CD4-positive, CD25-positive, alpha-beta regulatory T cell (primary cell): ENCODE data around the gene PRDM16. TPM values are rescaled to one million over a fixed set of nuclear protein-coding genes. Genes with fewer than 3 reads are reported as not detected.

Source experiments
- ATAC-seq, 2 donors: fragments of 150-1000 bp; cut with Tn5 transposase; one replicate each; pipeline ENCODE4 v1.10.0; 2021; ENCODE audit warnings: low read depth in 2 of 2, moderate number of reproducible peaks in 2 of 2, moderate library complexity in 1 of 2
- DNase-seq, 3 donors: peaks; one replicate each; pipeline versions ENCODE4 v3.0.0 to v3.0.0-alpha.2; 2012 to 2022; ENCODE audit warnings: mixed read lengths in 1 of 3
- H3K27ac ChIP-seq: one replicate; pipeline ENCODE4 v1.7.0; 2013; ENCODE audit warnings: mild to moderate bottlenecking, low read length; ENCODE audit not compliant: insufficient read depth, poor library complexity, severe bottlenecking
- H3K27me3 ChIP-seq: one replicate; pipeline ENCODE4 v1.7.0; 2013; ENCODE audit warnings: low read length; ENCODE audit not compliant: control insufficient read depth, insufficient read depth
- H3K36me3 ChIP-seq: one replicate; pipeline ENCODE4 v1.7.0; 2013; ENCODE audit warnings: mild to moderate bottlenecking, low read length, moderate library complexity; ENCODE audit not compliant: control insufficient read depth, insufficient read depth
- H3K4me1 ChIP-seq: 2 replicates; pipeline ENCODE4 v1.7.0; 2013; ENCODE audit warnings: mild to moderate bottlenecking, low read length; ENCODE audit not compliant: insufficient read depth, control insufficient read depth, poor library complexity, severe bottlenecking
- H3K4me3 ChIP-seq: one replicate; pipeline ENCODE4 v1.7.0; 2013; ENCODE audit warnings: low read depth, mild to moderate bottlenecking, low read length, moderate library complexity
- H3K9me3 ChIP-seq, 2 experiments: 1 replicate in 1 of 2; 2 replicates in 1 of 2; pipeline ENCODE4 v1.7.0; 2013; ENCODE audit warnings: low read length in 2 of 2, mild to moderate bottlenecking in 1 of 2, moderate library complexity in 1 of 2; ENCODE audit not compliant: control insufficient read depth in 2 of 2
- H3K27ac Mint-ChIP-seq, 3 donors: one replicate each; pipeline ENCODE4 v1.8.0; 2020 to 2022; ENCODE audit warnings: mild to moderate bottlenecking in 3 of 3, mixed read lengths in 3 of 3, moderate library complexity in 2 of 3
- H3K27me3 Mint-ChIP-seq: one replicate; pipeline ENCODE4 v1.8.0; 2022; ENCODE audit warnings: mild to moderate bottlenecking, mixed read lengths
- H3K36me3 Mint-ChIP-seq: one replicate; pipeline ENCODE4 v1.8.0; 2020; ENCODE audit warnings: mixed read lengths
- H3K4me1 Mint-ChIP-seq, 4 donors: one replicate each; pipeline ENCODE4 v1.8.0; 2020 to 2022; ENCODE audit warnings: mixed read lengths in 4 of 4, mild to moderate bottlenecking in 1 of 4
- H3K4me3 Mint-ChIP-seq, 4 donors: one replicate each; pipeline ENCODE4 v1.8.0; 2020 to 2022; ENCODE audit warnings: mild to moderate bottlenecking in 4 of 4, mixed read lengths in 4 of 4, moderate library complexity in 3 of 4
- H3K9me3 Mint-ChIP-seq, 7 donors: one replicate each; pipeline ENCODE4 v1.8.0; 2020 to 2022; ENCODE audit warnings: mixed read lengths in 7 of 7, mild to moderate bottlenecking in 3 of 7, moderate library complexity in 2 of 7
- polyA plus RNA-seq, 4 donors: library from polyadenylated mRNA; unstranded; fragments of 300-500 nt; fragmentation: Illumina TruSeq; gene quantifications; one replicate each; pipeline ENCODE4 v1.2.3, GENCODE V29; 2021
- total RNA-seq: library from RNA; stranded (reverse); gene quantifications from one replicate; pipeline ENCODE4 v1.2.3, GENCODE V29; 2022

The PRDM16 gene
- total and polyA plus RNA-seq, 5 donors from 2014 or later: 0.27 TPM; not detected in 4

- ATAC-seq (no peak), DNase-seq (no peak)
- H3K27ac Mint-ChIP-seq: no peak overlapping the region
- H3K4me1 Mint-ChIP-seq: peaks cover 0 to 2% (median under 1%) of the 10 kb centered on the region in 4 donors
- Histone ChIP-seq H3K36me3 (no peaks in the 10 kb centered on the region), H3K27ac (no peak overlapping the region), H3K4me3 (no peak overlapping the region), H3K27me3 (no peaks in the 10 kb centered on the region), H3K9me3 (no peaks in the 10 kb centered on the region), H3K4me1 (peaks cover 9% of the 10 kb centered on the region)
- no peaks in the 10 kb centered on the region for H3K36me3 Mint-ChIP-seq
- peaks cover 12% of the 10 kb centered on the region for H3K27me3 Mint-ChIP-seq
- no peak overlapping the region for H3K4me3 Mint-ChIP-seq
- H3K9me3 Mint-ChIP-seq: peaks cover 0 to 2% (median 0%) of the 10 kb centered on the region in 7 donors
Measured at GRCh38 chr1:3065396-3065795, 3.6 kb upstream of the PRDM16 start.

DNA sequence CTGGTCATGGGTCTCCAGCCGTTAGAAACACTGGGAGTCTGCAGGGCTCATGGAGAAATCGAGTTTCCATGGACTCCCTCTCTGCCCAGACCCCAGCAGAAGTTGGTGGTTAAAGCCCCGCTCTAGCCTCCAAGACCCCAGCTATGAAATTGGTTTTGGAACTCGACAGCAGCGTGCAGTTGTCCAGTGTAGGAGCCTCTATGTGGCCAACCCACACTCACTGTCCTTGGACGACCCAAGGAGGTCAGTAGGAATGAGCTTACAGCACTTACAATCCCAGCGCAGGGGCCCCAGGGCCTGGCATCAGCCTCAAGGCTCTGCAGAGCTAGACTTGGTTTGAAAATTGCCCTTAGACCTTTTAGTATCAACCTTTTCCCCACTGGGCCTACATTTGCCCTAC lies 3.2 kb upstream of the PRDM16 start:
- Histone ChIP-seq H3K4me1 (peaks cover 9% of the 10 kb centered on the region), H3K27ac (no peak overlapping the region), H3K36me3 (no peaks in the 10 kb centered on the region), H3K4me3 (no peak overlapping the region), H3K9me3 (no peaks in the 10 kb centered on the region), H3K27me3 (no peaks in the 10 kb centered on the region)
- Mint-ChIP-seq H3K4me1 (peaks cover 0 to 2% (median under 1%) of the 10 kb centered on the region in 4 donors), H3K27me3 (peaks cover 12% of the 10 kb centered on the region), H3K9me3 (peaks cover 0 to 2% (median 0%) of the 10 kb centered on the region in 7 donors), H3K4me3 (no peak overlapping the region), H3K27ac (no peak overlapping the region), H3K36me3 (no peaks in the 10 kb centered on the region)
- ATAC-seq: no peak
- no peak for DNase-seq

DNA sequence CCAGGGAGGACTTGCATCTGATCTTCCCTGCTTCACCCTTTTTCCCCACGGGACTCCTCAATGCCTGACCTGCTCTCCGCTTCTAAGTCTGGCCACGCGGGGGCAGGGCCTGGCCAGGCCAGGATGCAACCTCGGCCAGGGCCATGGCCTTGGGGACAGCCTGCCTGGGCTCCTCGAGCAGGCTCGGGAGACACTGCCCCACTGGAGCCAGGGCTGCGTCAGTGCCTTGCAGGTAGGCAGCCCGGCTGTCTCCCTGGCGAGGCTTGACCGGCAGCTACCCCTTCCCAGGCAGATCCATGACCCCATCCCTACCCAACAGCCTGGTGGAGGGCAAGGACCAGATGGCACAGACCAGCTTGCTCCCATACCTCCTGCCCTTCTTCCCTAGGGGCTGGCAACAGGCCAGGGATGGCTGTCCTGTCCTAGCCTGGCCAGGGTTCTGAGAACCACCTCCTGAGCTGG lies 2.7 kb upstream of the PRDM16 start:
- Histone ChIP-seq H3K36me3 (no peaks in the 10 kb centered on the region), H3K27me3 (no peaks in the 10 kb centered on the region), H3K27ac (no peak overlapping the region), H3K4me3 (no peak overlapping the region), H3K4me1 (peaks cover 9% of the 10 kb centered on the region), H3K9me3 (no peaks in the 10 kb centered on the region)
- peaks cover 12% of the 10 kb centered on the region for H3K27me3 Mint-ChIP-seq
- H3K27ac Mint-ChIP-seq: no peak overlapping the region
- no peak for ATAC-seq
- no peaks in the 10 kb centered on the region for H3K36me3 Mint-ChIP-seq
- peaks cover 0 to 2% (median under 1%) of the 10 kb centered on the region in 4 donors for H3K4me1 Mint-ChIP-seq
- DNase-seq: no peak
- peaks cover 0 to 2% (median 0%) of the 10 kb centered on the region in 7 donors for H3K9me3 Mint-ChIP-seq
- no peak overlapping the region for H3K4me3 Mint-ChIP-seq

DNA sequence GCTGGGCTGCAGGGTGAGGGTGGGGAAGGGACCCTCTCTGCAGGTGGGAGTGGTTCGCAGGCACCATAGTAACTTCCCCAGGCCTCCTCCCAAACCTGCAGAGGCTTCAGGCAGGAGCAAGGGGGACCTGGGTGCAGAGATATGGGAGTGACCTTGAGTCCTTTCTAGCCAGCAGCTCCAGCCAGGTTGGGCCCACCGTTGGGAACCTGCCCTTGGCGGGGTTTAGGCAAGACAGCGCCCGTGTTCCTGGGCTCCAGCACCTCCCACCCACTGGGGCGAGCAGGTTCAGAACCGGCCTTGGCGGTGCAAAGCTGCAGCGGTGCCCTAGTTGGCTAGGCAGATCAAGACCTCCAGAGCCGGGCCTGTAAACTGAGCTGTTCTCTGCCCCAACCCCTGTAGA lies 2.2 kb upstream of the PRDM16 start:
- Mint-ChIP-seq H3K4me3 (no peak overlapping the region), H3K27ac (no peak overlapping the region), H3K36me3 (no peaks in the 10 kb centered on the region), H3K27me3 (peaks cover 16% of the 10 kb centered on the region), H3K4me1 (peaks cover 0 to 2% (median under 1%) of the 10 kb centered on the region in 4 donors), H3K9me3 (peaks cover 0 to 2% (median 0%) of the 10 kb centered on the region in 7 donors)
- no peak for DNase-seq
- Histone ChIP-seq H3K36me3 (no peaks in the 10 kb centered on the region), H3K4me3 (no peak overlapping the region), H3K27ac (no peak overlapping the region), H3K27me3 (no peaks in the 10 kb centered on the region), H3K4me1 (peaks cover 9% of the 10 kb centered on the region), H3K9me3 (no peaks in the 10 kb centered on the region)
- ATAC-seq: no peak

DNA sequence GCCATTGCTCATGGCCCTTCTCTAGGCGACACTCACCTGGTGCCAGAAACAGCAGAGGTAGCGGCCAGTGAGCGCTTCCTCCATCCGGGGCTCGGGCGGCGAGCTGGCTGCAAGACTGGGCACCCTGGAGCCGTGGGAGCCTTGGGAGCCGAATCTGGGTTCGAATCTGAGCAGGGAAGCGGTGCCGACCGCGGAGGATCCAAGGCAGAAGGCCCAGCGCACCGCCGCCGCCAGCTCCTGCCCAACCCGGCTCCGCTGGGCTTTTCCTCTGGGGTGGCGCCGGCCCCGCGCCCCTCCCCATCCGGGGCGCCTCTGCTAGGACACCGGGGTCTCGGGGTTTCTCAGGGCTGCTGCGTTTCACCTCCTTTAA lies 1.7 kb upstream of the PRDM16 start:
- peaks cover 0 to 2% (median 0%) of the 10 kb centered on the region in 7 donors for H3K9me3 Mint-ChIP-seq
- peaks cover 16% of the 10 kb centered on the region for H3K27me3 Mint-ChIP-seq
- H3K27ac Mint-ChIP-seq: no peak overlapping the region
- H3K36me3 ChIP-seq: no peaks in the 10 kb centered on the region
- no peak overlapping the region for H3K27ac ChIP-seq
- no peak for DNase-seq
- H3K9me3 ChIP-seq: no peaks in the 10 kb centered on the region
- no peaks in the 10 kb centered on the region for H3K36me3 Mint-ChIP-seq
- H3K4me3 ChIP-seq: no peak overlapping the region
- no peaks in the 10 kb centered on the region for H3K27me3 ChIP-seq
- no peak for ATAC-seq
- H3K4me3 Mint-ChIP-seq: no peak overlapping the region
- peaks cover 0 to 3% (median under 1%) of the 10 kb centered on the region in 4 donors for H3K4me1 Mint-ChIP-seq
- H3K4me1 ChIP-seq: peaks cover 9% of the 10 kb centered on the region

DNA sequence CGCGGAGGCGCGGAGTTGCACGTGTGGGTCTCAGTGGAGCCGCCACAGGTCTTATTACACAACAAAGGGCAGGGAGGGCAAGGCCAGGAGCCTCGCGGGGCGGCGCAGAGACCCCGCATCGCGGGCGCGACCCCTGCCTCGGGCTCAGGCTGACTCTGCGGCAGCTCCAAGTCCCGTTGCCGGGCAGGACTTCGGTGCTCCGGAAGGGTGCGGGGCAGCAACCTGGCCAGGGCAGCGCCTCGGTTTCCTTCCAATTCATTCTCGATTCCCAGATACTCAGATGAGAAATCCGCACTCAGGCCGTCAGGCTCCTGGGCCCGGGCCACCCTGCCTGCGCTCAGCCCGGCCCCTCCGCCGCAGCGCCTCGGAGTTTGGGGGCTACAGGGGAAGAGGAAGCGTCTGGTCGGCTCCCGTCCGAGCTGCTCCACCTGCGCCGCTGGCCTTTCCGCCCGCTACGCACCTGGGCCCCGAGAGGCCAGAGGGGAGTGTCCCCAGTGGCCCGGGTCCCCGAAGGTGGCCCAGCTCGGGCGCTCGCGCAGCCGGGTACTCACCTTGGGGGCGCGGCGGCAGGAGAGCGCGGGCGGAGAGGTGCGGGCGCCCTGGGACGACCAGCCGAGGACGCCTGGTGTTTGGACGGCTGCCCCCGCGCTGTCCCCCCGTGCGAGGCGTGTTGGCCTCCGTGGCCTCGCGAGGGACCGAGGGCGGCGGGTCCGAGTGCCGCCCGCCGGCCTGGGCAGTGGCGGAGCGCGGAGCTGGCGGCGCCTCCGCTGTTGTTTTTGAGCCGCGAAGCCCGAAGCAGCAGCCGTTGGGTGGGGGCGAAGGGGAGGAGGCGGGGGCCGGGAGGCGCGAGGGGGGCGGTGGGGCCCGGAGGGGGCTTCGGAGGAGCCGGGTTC lies 1.1 kb upstream of the PRDM16 start:
- Mint-ChIP-seq H3K27ac (no peak overlapping the region), H3K4me1 (peaks cover 0 to 4% (median under 1%) of the 10 kb centered on the region in 4 donors), H3K4me3 (no peak overlapping the region), H3K27me3 (peaks cover 16% of the 10 kb centered on the region), H3K36me3 (no peaks in the 10 kb centered on the region), H3K9me3 (peaks cover 0 to 2% (median 0%) of the 10 kb centered on the region in 7 donors)
- Histone ChIP-seq H3K36me3 (no peaks in the 10 kb centered on the region), H3K9me3 (no peaks in the 10 kb centered on the region), H3K4me1 (peaks cover 9% of the 10 kb centered on the region), H3K27me3 (no peaks in the 10 kb centered on the region), H3K27ac (no peak overlapping the region), H3K4me3 (no peak overlapping the region)
- DNase-seq (no peak), ATAC-seq (no peak)

DNA sequence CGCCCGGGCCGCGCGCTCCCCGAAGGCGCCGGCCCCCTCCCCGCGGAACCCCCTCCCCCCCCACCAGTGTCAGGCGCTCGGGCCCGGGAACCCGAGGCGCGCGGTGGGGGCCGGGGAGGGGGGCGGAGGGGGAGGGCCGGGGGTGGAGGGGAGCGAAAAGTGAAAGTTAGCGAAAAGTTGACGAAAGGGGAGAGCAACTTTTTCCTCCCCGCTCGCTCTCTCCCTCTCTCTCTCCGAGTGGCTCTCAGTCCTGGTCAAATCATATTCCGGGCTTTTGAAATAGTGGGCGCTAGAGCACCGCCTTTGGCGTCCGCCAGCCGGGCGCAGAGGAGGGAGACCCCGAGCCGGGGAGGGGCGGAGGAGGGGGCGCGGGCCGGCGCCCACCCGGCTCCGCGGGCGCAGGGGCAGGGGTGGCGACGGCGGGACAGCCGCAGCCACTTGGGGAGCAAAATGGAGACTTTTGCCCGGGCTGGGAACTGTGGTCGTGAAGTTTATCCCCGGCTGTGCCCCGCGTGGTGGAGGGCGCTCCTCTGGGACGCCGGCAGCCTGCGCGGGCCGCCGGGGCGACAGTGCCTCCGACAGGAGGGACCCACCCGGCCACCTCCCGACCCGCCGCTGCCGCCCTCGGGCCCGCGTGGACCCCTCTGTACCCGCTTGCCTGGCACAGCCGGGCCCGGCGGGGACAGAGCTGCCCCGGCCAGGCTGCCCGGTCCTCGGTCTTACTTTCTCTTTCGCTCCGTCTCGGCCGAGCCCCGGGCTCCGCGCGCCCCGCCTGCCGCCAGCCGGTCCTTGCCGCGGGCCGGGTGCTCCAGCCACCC lies 697 bp downstream of the PRDM16 start:
- Histone ChIP-seq H3K4me3 (no peak overlapping the region), H3K27ac (no peak overlapping the region), H3K36me3 (no peaks in the 10 kb centered on the region), H3K9me3 (no peaks in the 10 kb centered on the region), H3K4me1 (peaks cover 9% of the 10 kb centered on the region), H3K27me3 (no peaks in the 10 kb centered on the region)
- peaks cover 0 to 2% (median 0%) of the 10 kb centered on the region in 7 donors for H3K9me3 Mint-ChIP-seq
- peak overlapping the region in 1 of 4 donors; percentile 29 for H3K4me3 Mint-ChIP-seq
- ATAC-seq (no peak), DNase-seq (no peak)
- H3K36me3 Mint-ChIP-seq: no peaks in the 10 kb centered on the region
- peaks cover 22% of the 10 kb centered on the region for H3K27me3 Mint-ChIP-seq
- H3K27ac Mint-ChIP-seq: no peak overlapping the region
- peaks cover 0 to 4% (median under 1%) of the 10 kb centered on the region in 4 donors for H3K4me1 Mint-ChIP-seq
